PC-3 (cell line): ENCODE results near the gene TBC1D32.

Source experiments
- CTCF ChIP-seq: fragments of 300-600 bp; sonication (generic); conservative IDR thresholded peaks from 2 replicates; pipeline ENCODE4 v1.5.1; 2017; ENCODE audit warnings: antibody characterized with exemption, low read depth, mild to moderate bottlenecking, low read length
- EZH2 ChIP-seq: fragments of 300-600 bp; sonication (generic); IDR thresholded peaks from one replicate; pipeline ENCODE4 v1.6.1; 2017; ENCODE audit warnings: antibody characterized with exemption, mild to moderate bottlenecking, low read length; ENCODE audit not compliant: unreplicated experiment
- EZH2phosphoT487 ChIP-seq: fragments of 300-600 bp; sonication (generic); IDR thresholded peaks from 2 replicates; pipeline ENCODE4 v1.6.1; 2018; ENCODE audit warnings: mild to moderate bottlenecking, antibody characterized with exemption, low read length, borderline replicate concordance

- TF ChIP-seq EZH2 (no peak), CTCF (no peak), EZH2phosphoT487 (no peak)
These were observed 123.3 kb downstream of the TBC1D32 start for GRCh38 chr6:121210943-121211342.
